Esophagus squamous epithelium (tissue), 5 donors: ENCODE measurements around the gene ITGAX. TPM values are rescaled to one million over a fixed set of nuclear protein-coding genes. Genes with fewer than 3 reads are reported as not detected.
"Not testable (repeated sequence)": the region's sequence is repeated elsewhere in the genome, so short reads cannot be mapped to it uniquely, and the experiment has no call there.

ENCODE experiments used
- DNase-seq: peaks from one replicate; lab custom pipeline; 2025; lab: John Stamatoyannopoulos, UW
- H3K27ac ChIP-seq, 4 donors: fragments of 200-600 bp; sonication (generic); one replicate each; pipeline ENCODE4 v1.5.1; 2016 to 2019; ENCODE audit warnings: mild to moderate bottlenecking in 1 of 4
- H3K27me3 ChIP-seq, 4 donors: fragments of 200-600 bp; sonication (generic); 1 replicate in 3 of 4; 2 replicates in 1 of 4; pipeline versions ENCODE4 v1.5.1 to v1.6.0; 2017 to 2021; ENCODE audit warnings: antibody characterized with exemption in 1 of 4
- H3K36me3 ChIP-seq, 3 donors: fragments of 200-600 bp; sonication (generic); one replicate each; pipeline ENCODE4 v1.5.1; 2016 to 2019
- H3K4me1 ChIP-seq, 3 donors: fragments of 200-600 bp; sonication (generic); one replicate each; pipeline ENCODE4 v1.5.1; 2017 to 2019
- H3K4me3 ChIP-seq, 4 donors: fragments of 200-600 bp; sonication (generic); 1 replicate in 3 of 4; 2 replicates in 1 of 4; pipeline ENCODE4 v1.5.1; 2016 to 2019; ENCODE audit warnings: mild to moderate bottlenecking in 2 of 4, moderate library complexity in 1 of 4
- H3K9me3 ChIP-seq, 3 donors: fragments of 200-600 bp; sonication (generic); one replicate each; pipeline ENCODE4 v1.5.1; 2016 to 2019
- POLR2A ChIP-seq, 4 donors: fragments of 450-650 bp; IDR thresholded peaks; one replicate each; pipeline ENCODE4 v1.6.1; 2017; ENCODE audit warnings: antibody characterized with exemption in 4 of 4, mild to moderate bottlenecking in 4 of 4, moderate library complexity in 3 of 4
- WGBS, 2 donors: methylation state at CpG; one replicate each; pipeline ENCODE4 v1.1.5; 2018; 5-methylcytosine and 5-hydroxymethylcytosine counted together
- intact Hi-C: fragments of 100-400 bp; cut with DNase I; formaldehyde crosslinking; loops from one replicate; pipeline ENCODE4 v1.15.0; 2022
- total RNA-seq, 4 donors: library from RNA; depleted of rRNA; stranded (reverse); fragments of >200 nt; gene quantifications; one replicate each; pipeline ENCODE4 v1.1.0, GENCODE V29; 2016
- TF ChIP-seq, protein P1 (sequence below), 6 experiments: fragments of 450-650 bp in 4 of 6; fragments of 200-600 bp in 2 of 6; sonication (generic) in 2 of 6; IDR thresholded peaks; one replicate each; pipeline ENCODE4 v1.5.1; 2016 to 2019; ENCODE audit warnings: antibody characterized with exemption in 6 of 6, mild to moderate bottlenecking in 4 of 6, moderate library complexity in 4 of 6
- donor health status: DM: yes; HTN: yes; CAD: no.

Gene ITGAX
- total RNA-seq, 4 donors from 2014 or later = 0.82 to 4.5 (median 1.8) TPM

DNA sequence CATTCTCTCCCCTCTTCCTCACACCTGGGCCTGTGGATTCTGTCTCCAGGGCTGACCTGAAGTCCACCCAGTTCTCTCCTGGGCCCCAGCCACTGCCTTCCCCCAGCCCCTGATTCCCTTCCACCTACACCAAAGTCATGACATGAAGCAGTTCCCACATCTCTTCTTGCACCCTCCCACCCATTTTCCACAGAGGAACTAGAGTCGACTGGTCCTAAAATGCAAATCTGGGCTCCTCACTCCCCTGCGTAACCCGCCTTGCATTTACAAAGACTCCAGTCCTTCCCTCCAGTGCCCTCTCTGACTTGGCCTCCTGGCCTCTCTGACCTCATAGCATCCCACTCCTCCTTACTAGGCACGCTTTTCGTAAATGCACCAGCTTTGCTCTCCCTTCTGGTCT lies 58.4 kb downstream of the ITGAX start:
- intact Hi-C loops = no loop called here
- Histone ChIP-seq H3K36me3 (no peaks in the 10 kb centered on the region), H3K27me3 (peaks cover 0 to 45% (median 0%) of the 10 kb centered on the region in 4 donors), H3K4me1 (no peaks in the 10 kb centered on the region), H3K4me3 (no peak overlapping the region), H3K27ac (no peak overlapping the region), H3K9me3 (no peaks in the 10 kb centered on the region)
- DNase-seq = no peak
- WGBS, 2 donors = 83 to 94% methylated on average over 5 of the region's 5 CpGs
- TF ChIP-seq POLR2A (IDR thresholded peaks at IDR 0.05) = no peak
- TF ChIP-seq, protein P1, sequence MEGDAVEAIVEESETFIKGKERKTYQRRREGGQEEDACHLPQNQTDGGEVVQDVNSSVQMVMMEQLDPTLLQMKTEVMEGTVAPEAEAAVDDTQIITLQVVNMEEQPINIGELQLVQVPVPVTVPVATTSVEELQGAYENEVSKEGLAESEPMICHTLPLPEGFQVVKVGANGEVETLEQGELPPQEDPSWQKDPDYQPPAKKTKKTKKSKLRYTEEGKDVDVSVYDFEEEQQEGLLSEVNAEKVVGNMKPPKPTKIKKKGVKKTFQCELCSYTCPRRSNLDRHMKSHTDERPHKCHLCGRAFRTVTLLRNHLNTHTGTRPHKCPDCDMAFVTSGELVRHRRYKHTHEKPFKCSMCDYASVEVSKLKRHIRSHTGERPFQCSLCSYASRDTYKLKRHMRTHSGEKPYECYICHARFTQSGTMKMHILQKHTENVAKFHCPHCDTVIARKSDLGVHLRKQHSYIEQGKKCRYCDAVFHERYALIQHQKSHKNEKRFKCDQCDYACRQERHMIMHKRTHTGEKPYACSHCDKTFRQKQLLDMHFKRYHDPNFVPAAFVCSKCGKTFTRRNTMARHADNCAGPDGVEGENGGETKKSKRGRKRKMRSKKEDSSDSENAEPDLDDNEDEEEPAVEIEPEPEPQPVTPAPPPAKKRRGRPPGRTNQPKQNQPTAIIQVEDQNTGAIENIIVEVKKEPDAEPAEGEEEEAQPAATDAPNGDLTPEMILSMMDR (IDR thresholded peaks at IDR 0.05) = no peak

DNA sequence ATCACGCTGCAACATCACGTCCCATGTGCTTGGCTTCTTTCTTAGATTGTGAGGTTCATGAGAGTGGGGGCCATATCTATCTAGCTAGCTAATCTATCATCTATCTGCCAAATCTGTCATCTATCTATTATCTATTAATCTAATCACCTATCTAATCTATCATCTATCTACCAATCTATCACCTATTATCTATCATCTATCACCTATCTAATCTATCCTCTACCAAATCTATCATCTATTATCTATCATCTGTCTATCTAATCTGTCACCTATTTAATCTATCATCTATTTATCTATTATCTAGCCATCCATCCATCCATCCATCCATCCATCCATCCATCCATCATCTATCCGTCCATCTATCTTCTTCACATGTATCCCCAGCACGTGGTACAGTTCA lies 59.0 kb downstream of the ITGAX start:
- Histone ChIP-seq H3K9me3 (no peaks in the 10 kb centered on the region), H3K27ac (no peak overlapping the region), H3K4me1 (no peaks in the 10 kb centered on the region), H3K36me3 (no peaks in the 10 kb centered on the region), H3K27me3 (peaks cover 0 to 50% (median 0%) of the 10 kb centered on the region in 4 donors), H3K4me3 (no peak overlapping the region)
- TF ChIP-seq POLR2A (IDR thresholded peaks at IDR 0.05) = no peak
- TF ChIP-seq, protein P1 (IDR thresholded peaks at IDR 0.05) = no peak
- 82 to 89% methylated on average over 4 of the region's 4 CpGs for WGBS, 2 donors
- intact Hi-C loops = no loop called here
- DNase-seq = no peak

DNA sequence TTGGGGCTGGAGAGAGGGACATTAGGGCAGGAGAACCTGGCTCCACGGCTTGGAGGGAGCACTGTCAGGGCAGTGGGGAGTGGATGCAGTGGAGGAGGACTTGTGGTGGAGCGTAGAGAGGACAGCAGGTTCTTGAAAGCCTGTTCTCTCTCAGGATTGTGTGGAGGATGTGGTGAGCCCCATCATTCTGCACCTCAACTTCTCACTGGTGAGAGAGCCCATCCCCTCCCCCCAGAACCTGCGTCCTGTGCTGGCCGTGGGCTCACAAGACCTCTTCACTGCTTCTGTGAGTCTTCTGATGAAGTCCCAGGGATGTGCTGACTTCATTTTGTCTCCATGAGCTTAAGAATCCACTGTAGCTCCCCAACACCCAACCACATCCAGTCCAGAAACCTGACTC lies 59.7 kb downstream of the ITGAX start:
- Histone ChIP-seq H3K27me3 (peaks cover 0 to 55% (median 0%) of the 10 kb centered on the region in 4 donors), H3K4me3 (no peak overlapping the region), H3K4me1 (no peaks in the 10 kb centered on the region), H3K9me3 (no peaks in the 10 kb centered on the region), H3K36me3 (no peaks in the 10 kb centered on the region), H3K27ac (no peak overlapping the region)
- intact Hi-C loops = no loop called here
- 70 to 72% methylated on average over 4 of the region's 4 CpGs for WGBS, 2 donors
- TF ChIP-seq POLR2A (IDR thresholded peaks at IDR 0.05) = no peak
- TF ChIP-seq, protein P1 (IDR thresholded peaks at IDR 0.05) = no peak
- DNase-seq = no peak

DNA sequence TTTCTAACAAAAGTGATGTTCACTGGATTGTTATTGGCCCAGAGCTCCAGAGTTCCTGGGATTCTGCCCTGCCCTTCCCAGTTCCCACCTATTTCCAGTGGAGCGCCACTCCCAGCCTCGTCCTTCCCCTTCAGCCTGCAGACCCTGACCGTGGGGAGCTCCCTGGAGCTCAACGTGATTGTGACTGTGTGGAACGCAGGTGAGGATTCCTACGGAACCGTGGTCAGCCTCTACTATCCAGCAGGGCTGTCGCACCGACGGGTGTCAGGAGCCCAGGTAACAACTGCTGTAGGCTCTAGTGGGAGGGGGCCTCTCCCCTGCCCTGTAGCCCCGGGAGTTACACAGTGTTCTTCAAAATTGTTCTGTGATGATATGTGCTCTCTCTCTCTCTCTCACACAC lies 61.4 kb downstream of the ITGAX start:
- Histone ChIP-seq H3K9me3 (no peaks in the 10 kb centered on the region), H3K27ac (no peak overlapping the region), H3K4me1 (no peaks in the 10 kb centered on the region), H3K4me3 (no peak overlapping the region), H3K36me3 (no peaks in the 10 kb centered on the region), H3K27me3 (peaks cover 0 to 58% (median 0%) of the 10 kb centered on the region in 4 donors)
- intact Hi-C loops = no loop called here
- TF ChIP-seq, protein P1 (IDR thresholded peaks at IDR 0.05) = no peak
- TF ChIP-seq POLR2A (IDR thresholded peaks at IDR 0.05) = no peak
- WGBS, 2 donors = 75 to 82% methylated on average over 9 to 11 of the region's 11 CpGs
- no peak for DNase-seq

DNA sequence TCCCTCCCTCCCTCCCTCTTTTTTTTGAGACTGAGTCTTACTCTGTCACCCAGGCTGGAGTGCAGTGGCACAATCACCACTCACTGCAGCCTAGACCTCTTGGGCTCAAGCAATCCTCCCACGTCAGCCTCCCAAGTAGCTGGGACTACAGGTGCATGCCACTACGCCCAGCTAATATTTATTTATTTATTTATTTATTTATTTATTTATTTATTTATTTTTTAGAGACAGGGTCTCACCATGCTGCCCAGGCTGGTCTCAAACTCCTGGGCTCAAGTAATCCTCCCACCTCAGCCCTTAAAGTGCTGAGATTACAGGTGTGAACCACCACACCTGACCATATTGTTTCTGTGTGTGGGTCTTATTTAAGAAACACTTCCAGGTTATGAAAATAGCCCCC lies 62.1 kb downstream of the ITGAX start:
- H3K4me1 ChIP-seq, intact Hi-C loops, H3K36me3 ChIP-seq, H3K4me3 ChIP-seq, H3K27ac ChIP-seq, DNase-seq, H3K9me3 ChIP-seq: not testable (repeated sequence)
- peaks cover 0 to 63% (median 0%) of the 10 kb centered on the region in 4 donors for H3K27me3 ChIP-seq
- 77 to 85% methylated on average over 2 of the region's 2 CpGs for WGBS, 2 donors

DNA sequence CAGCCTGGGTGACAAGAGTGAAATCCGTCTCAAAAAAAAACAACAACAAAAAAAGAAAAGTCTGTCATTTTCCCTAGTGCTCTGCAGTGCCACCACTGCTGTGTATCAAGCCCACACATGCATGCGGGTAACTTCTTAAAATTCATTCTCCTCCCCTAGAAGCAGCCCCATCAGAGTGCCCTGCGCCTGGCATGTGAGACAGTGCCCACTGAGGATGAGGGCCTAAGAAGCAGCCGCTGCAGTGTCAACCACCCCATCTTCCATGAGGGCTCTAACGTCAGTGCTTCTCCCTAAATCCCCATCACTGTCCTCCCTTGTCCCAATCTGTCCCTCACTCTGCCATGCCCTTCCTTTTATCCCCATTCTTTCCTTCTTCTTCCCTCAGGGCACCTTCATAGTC lies 62.9 kb downstream of the ITGAX start:
- intact Hi-C loops = no loop called here
- H3K36me3 ChIP-seq = no peaks in the 10 kb centered on the region
- TF ChIP-seq, protein P1 (IDR thresholded peaks at IDR 0.05) = no peak
- no peak for TF ChIP-seq POLR2A (IDR thresholded peaks at IDR 0.05)
- no peaks in the 10 kb centered on the region for H3K4me1 ChIP-seq
- H3K9me3 ChIP-seq = no peaks in the 10 kb centered on the region
- no peak overlapping the region for H3K27ac ChIP-seq
- 89 to 92% methylated on average over 5 of the region's 5 CpGs for WGBS, 2 donors
- no peak overlapping the region for H3K4me3 ChIP-seq
- no peak for DNase-seq
- H3K27me3 ChIP-seq = peaks cover 0 to 70% (median 0%) of the 10 kb centered on the region in 4 donors
